ENCODE measurements around the gene SORD.
"Not testable (repeated sequence)": the region's sequence is repeated elsewhere in the genome, so short reads cannot be mapped to it uniquely, and the experiment has no call there.

SORD gene

GRCh38 chr15:45023659-45024225, 747 bp downstream of the SORD start:
- DNase-seq (ENCODE audit: low read depth in 1 of 2, low spot score in 1 of 2): no peak

- DNase-seq (ENCODE audit: low read depth in 1 of 2, low spot score in 1 of 2): not testable (repeated sequence)
Measured at GRCh38 chr15:45024649-45025048, 1.7 kb downstream of the SORD start.

GRCh38 chr15:45025627-45026026, 2.6 kb downstream of the SORD start:
- not testable (repeated sequence) for DNase-seq (ENCODE audit: low read depth in 1 of 2, low spot score in 1 of 2)

- no peak for DNase-seq (ENCODE audit: low read depth in 1 of 2, low spot score in 1 of 2)
Measured at GRCh38 chr15:45026651-45027190, 3.7 kb downstream of the SORD start.

- DNase-seq (ENCODE audit: low read depth in 1 of 2, low spot score in 1 of 2): no peak
Measured at GRCh38 chr15:45027220-45027619, 4.2 kb downstream of the SORD start.

GRCh38 chr15:45030743-45031142, 7.7 kb downstream of the SORD start:
- DNase-seq (ENCODE audit: low read depth in 1 of 2, low spot score in 1 of 2): no peak

- not testable (repeated sequence) for DNase-seq (ENCODE audit: low read depth in 1 of 2, low spot score in 1 of 2)
Measured at GRCh38 chr15:45031522-45032028, 8.6 kb downstream of the SORD start.

GRCh38 chr15:45032501-45032900, 9.5 kb downstream of the SORD start:
- not testable (repeated sequence) for DNase-seq (ENCODE audit: low read depth in 1 of 2, low spot score in 1 of 2)

GRCh38 chr15:45034087-45034486, 11.1 kb downstream of the SORD start:
- DNase-seq (ENCODE audit: low read depth in 1 of 2, low spot score in 1 of 2): not testable (repeated sequence)

GRCh38 chr15:45034600-45035375, 11.8 kb downstream of the SORD start:
- DNase-seq (ENCODE audit: low read depth in 1 of 2, low spot score in 1 of 2): not testable (repeated sequence)

GRCh38 chr15:45036812-45037781, 14.1 kb downstream of the SORD start:
- peak; percentile 38 to 46 for DNase-seq (ENCODE audit: low read depth in 1 of 2, low spot score in 1 of 2)

GRCh38 chr15:45037936-45038335, 14.9 kb downstream of the SORD start:
- DNase-seq (ENCODE audit: low read depth in 1 of 2, low spot score in 1 of 2): no peak

GRCh38 chr15:45040396-45040795, 17.4 kb downstream of the SORD start:
- DNase-seq (ENCODE audit: low read depth in 1 of 2, low spot score in 1 of 2): not testable (repeated sequence)

- not testable (repeated sequence) for DNase-seq (ENCODE audit: low read depth in 1 of 2, low spot score in 1 of 2)
Measured at GRCh38 chr15:45041538-45041937, 18.5 kb downstream of the SORD start.

GRCh38 chr15:45042859-45043258, 19.9 kb downstream of the SORD start:
- DNase-seq (ENCODE audit: low read depth in 1 of 2, low spot score in 1 of 2): not testable (repeated sequence)

GRCh38 chr15:45044270-45044669, 21.3 kb downstream of the SORD start:
- DNase-seq (ENCODE audit: low read depth in 1 of 2, low spot score in 1 of 2): not testable (repeated sequence)

GRCh38 chr15:45048449-45048793, 25.4 kb downstream of the SORD start:
- not testable (repeated sequence) for DNase-seq (ENCODE audit: low read depth in 1 of 2, low spot score in 1 of 2)

- no peak for DNase-seq (ENCODE audit: low read depth in 1 of 2, low spot score in 1 of 2)
Measured at GRCh38 chr15:45048794-45049631, 26.0 kb downstream of the SORD start.

- DNase-seq (ENCODE audit: low read depth in 1 of 2, low spot score in 1 of 2): no peak
Measured at GRCh38 chr15:45050587-45050986, 27.6 kb downstream of the SORD start.

GRCh38 chr15:45052676-45053075, 29.7 kb downstream of the SORD start:
- not testable (repeated sequence) for DNase-seq (ENCODE audit: low read depth in 1 of 2, low spot score in 1 of 2)

Measured in stimulated activated CD4-positive, alpha-beta T cell treated with anti-CD3 and anti-CD28 coated beads, Interleukin-15, amount 100 ng/mL, for 1 hour (primary cell).